ENCODE measurements around the gene DGKI. TPM values are rescaled to one million over a fixed set of nuclear protein-coding genes. Genes with fewer than 3 reads are reported as not detected.

DGKI gene
- total RNA-seq, 1 experiment from 2014 or later: 0.41 TPM

GRCh38 chr7:137351941-137352340 lies 494.8 kb downstream of the DGKI start:
- Histone ChIP-seq H3K36me3 (ENCODE audit: low read depth) (no peaks in the 10 kb centered on the region), H3K4me1 (replicated peaks; ENCODE audit: insufficient read depth) (no peaks in the 10 kb centered on the region), H3K4me2 (no peak overlapping the region), H2AFZ (no peak overlapping the region), H3K27me3 (ENCODE audit: insufficient read depth, low read depth) (no peaks in the 10 kb centered on the region), H4K20me1 (ENCODE audit: insufficient read depth) (no peaks in the 10 kb centered on the region), H3F3A (ENCODE audit: insufficient read depth, low read depth) (no peaks in the 10 kb centered on the region), H3K27ac (no peak overlapping the region), H3K4me3 (no peak overlapping the region), H3K9me3 (ENCODE audit: insufficient read depth, low read depth) (no peaks in the 10 kb centered on the region), H3K9me2 (ENCODE audit: insufficient read depth) (no peaks in the 10 kb centered on the region), H3K79me2 (ENCODE audit: low read depth) (no peaks in the 10 kb centered on the region)
- BruUV-seq (replicated peaks): no TSS peak
- TF ChIP-seq CTCF (conservative IDR thresholded peaks at IDR 0.05) (no peak), EZH2 (IDR thresholded peaks at IDR 0.05; ENCODE audit: low read depth) (no peak)
- intact Hi-C loops (cut with micrococcal nuclease; ENCODE audit: unreplicated experiment): no loop called here
- DNase-seq: no peak
- CTCF ChIA-PET: no interaction called here
- POLR2A ChIA-PET (ENCODE audit: unreplicated experiment): no interaction called here

GRCh38 chr7:137345799-137346449 lies 500.9 kb downstream of the DGKI start:
- TF ChIP-seq CTCF (conservative IDR thresholded peaks at IDR 0.05) (no peak), EZH2 (IDR thresholded peaks at IDR 0.05; ENCODE audit: low read depth) (no peak)
- H3F3A ChIP-seq (ENCODE audit: insufficient read depth, low read depth): no peaks in the 10 kb centered on the region
- H2AFZ ChIP-seq: no peak overlapping the region
- no peaks in the 10 kb centered on the region for H3K9me3 ChIP-seq (ENCODE audit: insufficient read depth, low read depth)
- H3K4me2 ChIP-seq: no peak overlapping the region
- no peaks in the 10 kb centered on the region for H3K4me1 ChIP-seq (replicated peaks; ENCODE audit: insufficient read depth)
- H3K27ac ChIP-seq: no peak overlapping the region
- BruUV-seq (replicated peaks): no TSS peak
- intact Hi-C loops (cut with micrococcal nuclease; ENCODE audit: unreplicated experiment): no loop called here
- H3K36me3 ChIP-seq (ENCODE audit: low read depth): no peaks in the 10 kb centered on the region
- CTCF ChIA-PET: no interaction called here
- H3K27me3 ChIP-seq (ENCODE audit: insufficient read depth, low read depth): peaks cover 19% of the 10 kb centered on the region; the same call in 1 of the 2 replicates
- DNase-seq: no peak
- no peaks in the 10 kb centered on the region for H3K9me2 ChIP-seq (ENCODE audit: insufficient read depth)
- no peaks in the 10 kb centered on the region for H4K20me1 ChIP-seq (ENCODE audit: insufficient read depth)
- POLR2A ChIA-PET (ENCODE audit: unreplicated experiment): interaction anchor here (0.7 kb wide), 1 partner anchor 65 kb away, joined by 5 read pairs; no protein-coding TSS in a partner anchor
- H3K4me3 ChIP-seq: no peak overlapping the region
- H3K79me2 ChIP-seq (ENCODE audit: low read depth): no peaks in the 10 kb centered on the region

- ChIA-PET POLR2A (ENCODE audit: unreplicated experiment) (no interaction called here), CTCF (no interaction called here)
- Histone ChIP-seq H3K9me2 (ENCODE audit: insufficient read depth) (no peaks in the 10 kb centered on the region), H2AFZ (no peak within 1 kb of the TSS), H3K27ac (no peak within 1 kb of the TSS), H3K4me3 (no peak within 1 kb of the TSS), H3K27me3 (ENCODE audit: insufficient read depth, low read depth) (peaks cover 19% of the 10 kb centered on the region; the same call in 1 of the 2 replicates), H4K20me1 (ENCODE audit: insufficient read depth) (no peaks in the 10 kb centered on the region), H3K9me3 (ENCODE audit: insufficient read depth, low read depth) (no peaks in the 10 kb centered on the region), H3K4me2 (peak within 1 kb of the TSS; percentile 58), H3F3A (ENCODE audit: insufficient read depth, low read depth) (no peaks in the 10 kb centered on the region), H3K79me2 (ENCODE audit: low read depth) (no peaks in the 10 kb centered on the region), H3K4me1 (replicated peaks; ENCODE audit: insufficient read depth) (no peaks in the 10 kb centered on the region), H3K36me3 (ENCODE audit: low read depth) (no peaks in the 10 kb centered on the region)
- intact Hi-C loops (cut with micrococcal nuclease; ENCODE audit: unreplicated experiment): loop anchor here (5.0 kb wide), 1 partner anchor 249 kb away; no protein-coding TSS in a partner anchor
- DNase-seq: peak in 1 of 2 experiments; percentile 56
- BruUV-seq (replicated peaks): no TSS peak
- TF ChIP-seq CTCF (conservative IDR thresholded peaks at IDR 0.05) (no peak), EZH2 (IDR thresholded peaks at IDR 0.05; ENCODE audit: low read depth) (no peak)
These were observed 503.4 kb downstream of the DGKI start, which contains the start of gene PTN for GRCh38 chr7:137343281-137343841. TSS of gene PTN (minus strand) at chr7:137343733. CDS start at chr7:137254973, 88,760 bp downstream.
